Measurements from ENCODE around the gene DUSP5.

- no peak for TF ChIP-seq CTCF (IDR thresholded peaks at IDR 0.05)
- TF ChIP-seq ZFX (IDR thresholded peaks at IDR 0.05; ENCODE audit: borderline replicate concordance), result no peak
Observed at GRCh38 chr10:110492069-110492822, 5.5 kb upstream of the DUSP5 start.

Data from 22Rv1 (cell line).